Measurements from ENCODE around the gene ABLIM1. TPM values are rescaled to one million over a fixed set of nuclear protein-coding genes. Genes with fewer than 3 reads are reported as not detected.
A peak's percentile ranks its signal among the peaks of the same experiment; 100 is the strongest.

The ABLIM1 gene
- total and polyA plus RNA-seq, 8 donors: 28.1 to 276 (median 92.9) TPM

GRCh38 chr10:114646426-114646825 lies 11.6 kb downstream of the ABLIM1 start:
- intact Hi-C loops (cut with DNase I; ENCODE audit: low total_unique reads): no loop called here
- WGBS, 5 donors: 84 to 94% (median 92%) methylated on average over 5 of the region's 5 CpGs
- H3K27ac ChIP-seq: no peak overlapping the region
- DNase-seq: no peak
- no peak overlapping the region for H3K4me3 ChIP-seq
- peaks cover 12 to 56% (median 23%) of the 10 kb centered on the region in 4 donors for H3K4me1 ChIP-seq
- H3K36me3 ChIP-seq: no peaks in the 10 kb centered on the region
- H3K27me3 ChIP-seq: no peaks in the 10 kb centered on the region
- no peak for TF ChIP-seq EP300 (IDR thresholded peaks at IDR 0.05)
- no peak for TF ChIP-seq POLR2AphosphoS5 (IDR thresholded peaks at IDR 0.05)
- TF ChIP-seq POLR2A (IDR thresholded peaks at IDR 0.05): no peak
- TF ChIP-seq CTCF (IDR thresholded peaks at IDR 0.05): no peak
- no peaks in the 10 kb centered on the region for H3K9me3 ChIP-seq

GRCh38 chr10:114645706-114646105 lies 12.4 kb downstream of the ABLIM1 start:
- H3K36me3 ChIP-seq: no peaks in the 10 kb centered on the region
- H3K9me3 ChIP-seq: no peaks in the 10 kb centered on the region
- H3K27me3 ChIP-seq: no peaks in the 10 kb centered on the region
- WGBS, 5 donors: 64 to 69% (median 66%) methylated on average over 3 of the region's 3 CpGs
- no peak overlapping the region for H3K4me3 ChIP-seq
- no peak overlapping the region for H3K27ac ChIP-seq
- H3K4me1 ChIP-seq: peaks cover 6 to 50% (median 20%) of the 10 kb centered on the region in 4 donors
- DNase-seq: no peak
- TF ChIP-seq CTCF (IDR thresholded peaks at IDR 0.05) (no peak), EP300 (IDR thresholded peaks at IDR 0.05) (no peak), POLR2A (IDR thresholded peaks at IDR 0.05) (no peak), POLR2AphosphoS5 (IDR thresholded peaks at IDR 0.05) (no peak)
- intact Hi-C loops (cut with DNase I; ENCODE audit: low total_unique reads): no loop called here

DNA sequence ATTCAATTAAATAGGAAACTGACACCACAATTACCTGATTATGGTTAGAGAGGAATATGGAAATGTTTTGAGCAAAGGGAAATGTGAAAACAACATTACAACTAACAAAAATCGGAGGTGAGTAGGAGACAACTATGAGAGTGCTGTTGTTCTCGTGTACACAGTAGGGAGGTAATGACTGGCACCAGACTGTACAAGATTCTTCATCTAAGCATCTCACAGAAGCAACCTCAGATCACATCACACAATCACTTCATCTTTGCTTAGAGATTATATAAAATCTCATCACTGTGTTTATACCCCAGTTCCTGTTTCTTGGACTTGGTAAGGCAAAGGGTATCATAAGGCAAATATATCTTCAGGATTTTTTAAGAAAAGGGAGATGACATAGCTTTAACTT lies 14.9 kb downstream of the ABLIM1 start:
- no peaks in the 10 kb centered on the region for H3K27me3 ChIP-seq
- H3K9me3 ChIP-seq: no peaks in the 10 kb centered on the region
- TF ChIP-seq POLR2AphosphoS5 (IDR thresholded peaks at IDR 0.05): no peak
- no peak for TF ChIP-seq CTCF (IDR thresholded peaks at IDR 0.05)
- TF ChIP-seq EP300 (IDR thresholded peaks at IDR 0.05): no peak
- TF ChIP-seq POLR2A (IDR thresholded peaks at IDR 0.05): no peak
- no peaks in the 10 kb centered on the region for H3K36me3 ChIP-seq
- intact Hi-C loops (cut with DNase I; ENCODE audit: low total_unique reads): no loop called here
- peak overlapping the region in 1 of 5 donors; percentile 17 for H3K27ac ChIP-seq
- no peak for DNase-seq
- WGBS, 5 donors: 31 to 75% (median 57%) methylated on average over 2 of the region's 2 CpGs
- no peak overlapping the region for H3K4me3 ChIP-seq
- H3K4me1 ChIP-seq: peaks cover 0 to 26% (median 5%) of the 10 kb centered on the region in 4 donors

DNA sequence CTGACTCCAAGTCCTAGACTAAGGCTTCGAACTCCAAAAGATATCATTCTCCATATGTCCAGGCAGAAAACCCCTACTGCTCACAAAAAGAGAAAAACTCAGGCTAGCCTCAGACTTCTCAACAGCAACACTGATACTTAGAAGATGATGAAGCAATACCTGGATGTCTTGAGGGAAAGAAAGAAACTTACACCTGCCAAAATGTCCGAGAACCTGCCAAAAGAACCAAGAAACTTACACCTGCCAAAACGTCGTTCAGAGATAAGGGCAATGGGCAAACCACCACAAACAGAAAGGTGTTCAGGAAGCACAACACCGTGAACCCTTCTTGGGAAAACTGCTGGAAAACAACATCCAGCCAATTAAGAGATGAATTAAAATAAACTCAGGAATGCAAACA lies 15.3 kb downstream of the ABLIM1 start:
- Histone ChIP-seq H3K4me3 (no peak overlapping the region), H3K4me1 (peaks cover 0 to 22% (median 3%) of the 10 kb centered on the region in 4 donors), H3K36me3 (no peaks in the 10 kb centered on the region), H3K27me3 (no peaks in the 10 kb centered on the region), H3K27ac (peak overlapping the region in 1 of 5 donors; percentile 17), H3K9me3 (no peaks in the 10 kb centered on the region)
- 32 to 53% (median 39%) methylated on average over 5 of the region's 5 CpGs for WGBS, 5 donors
- intact Hi-C loops (cut with DNase I; ENCODE audit: low total_unique reads): no loop called here
- DNase-seq: no peak
- TF ChIP-seq EP300 (IDR thresholded peaks at IDR 0.05) (no peak), POLR2A (IDR thresholded peaks at IDR 0.05) (no peak), CTCF (IDR thresholded peaks at IDR 0.05) (no peak), POLR2AphosphoS5 (IDR thresholded peaks at IDR 0.05) (no peak)
